GM10248 (cell line): ENCODE results near the gene EPHB6.

Experiments
- CTCF ChIA-PET: fragments of 300-600 bp; sonication (Branson Sonifier 250); formaldehyde crosslinking; extraction: SDS; loops from one replicate; lab custom pipeline; 2021; ENCODE audit warnings: antibody characterized with exemption; lab: Yijun Ruan, JAX
- POLR2A ChIA-PET: fragments of 350-650 bp; sonication (Branson Sonifier 250); formaldehyde crosslinking; extraction: SDS; loops from one replicate; lab custom pipeline; 2020; ENCODE audit warnings: antibody characterized with exemption; lab: Yijun Ruan, JAX
- DNase-seq: peaks from one replicate; pipeline ENCODE4 v3.0.0; 2012; ENCODE audit errors: extremely low spot score
- TF ChIP-seq, protein P1 (sequence below): IDR thresholded peaks from 2 replicates; pipeline ENCODE4 v1.5.1; 2012; ENCODE audit warnings: mild to moderate bottlenecking, low read depth; ENCODE audit errors: extremely low read depth, missing control alignments, control extremely low read depth

EPHB6 gene

DNA sequence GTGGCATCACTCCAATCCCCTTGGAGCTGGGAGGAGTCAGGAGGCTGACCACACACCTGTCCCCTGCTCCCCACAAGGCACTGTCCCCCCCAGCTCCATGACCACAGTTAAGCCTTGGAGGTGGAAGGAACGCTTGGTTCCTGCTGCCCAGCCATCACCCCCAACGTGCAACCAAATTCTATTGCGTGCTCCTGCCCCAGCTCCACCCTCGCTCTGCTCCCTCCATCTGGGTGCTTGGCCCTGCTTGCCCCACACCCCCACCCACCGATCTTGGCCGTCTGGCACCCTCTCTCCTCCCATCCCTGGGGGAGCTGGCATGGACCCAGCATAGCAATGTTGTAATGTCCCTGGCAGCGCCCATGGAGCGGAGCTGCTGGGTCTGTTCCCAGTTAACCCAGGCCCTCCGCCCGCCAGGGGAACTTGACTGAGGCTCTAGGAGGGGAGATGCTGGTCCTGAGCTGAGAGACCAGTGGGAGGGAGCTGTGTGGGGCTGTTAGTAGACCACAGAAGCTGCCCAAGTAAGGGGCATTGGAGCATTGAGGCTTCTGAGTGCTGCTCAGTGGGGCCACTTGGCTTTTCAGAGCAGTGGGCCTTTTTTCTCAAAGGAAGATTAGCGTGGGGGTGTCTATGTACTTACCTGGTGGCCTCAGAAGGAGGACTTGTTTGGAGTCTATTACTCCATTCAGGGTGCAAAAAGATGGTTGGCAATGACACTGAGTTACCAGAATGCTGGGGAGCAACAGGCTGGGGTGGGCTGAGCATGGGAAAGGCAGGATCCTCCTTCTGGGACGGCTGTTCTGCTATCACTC is 1.1 kb downstream of the EPHB6 start:
- TF ChIP-seq, protein P1, sequence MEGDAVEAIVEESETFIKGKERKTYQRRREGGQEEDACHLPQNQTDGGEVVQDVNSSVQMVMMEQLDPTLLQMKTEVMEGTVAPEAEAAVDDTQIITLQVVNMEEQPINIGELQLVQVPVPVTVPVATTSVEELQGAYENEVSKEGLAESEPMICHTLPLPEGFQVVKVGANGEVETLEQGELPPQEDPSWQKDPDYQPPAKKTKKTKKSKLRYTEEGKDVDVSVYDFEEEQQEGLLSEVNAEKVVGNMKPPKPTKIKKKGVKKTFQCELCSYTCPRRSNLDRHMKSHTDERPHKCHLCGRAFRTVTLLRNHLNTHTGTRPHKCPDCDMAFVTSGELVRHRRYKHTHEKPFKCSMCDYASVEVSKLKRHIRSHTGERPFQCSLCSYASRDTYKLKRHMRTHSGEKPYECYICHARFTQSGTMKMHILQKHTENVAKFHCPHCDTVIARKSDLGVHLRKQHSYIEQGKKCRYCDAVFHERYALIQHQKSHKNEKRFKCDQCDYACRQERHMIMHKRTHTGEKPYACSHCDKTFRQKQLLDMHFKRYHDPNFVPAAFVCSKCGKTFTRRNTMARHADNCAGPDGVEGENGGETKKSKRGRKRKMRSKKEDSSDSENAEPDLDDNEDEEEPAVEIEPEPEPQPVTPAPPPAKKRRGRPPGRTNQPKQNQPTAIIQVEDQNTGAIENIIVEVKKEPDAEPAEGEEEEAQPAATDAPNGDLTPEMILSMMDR, result no peak
- DNase-seq, result no peak
- ChIA-PET CTCF (interaction anchor here (0.8 to 5.3 kb wide), 10 partner anchors 9 to 360 kb away, joined by 3 to 28 read pairs (median 5); no protein-coding TSS in a partner anchor), POLR2A (no interaction called here)

DNA sequence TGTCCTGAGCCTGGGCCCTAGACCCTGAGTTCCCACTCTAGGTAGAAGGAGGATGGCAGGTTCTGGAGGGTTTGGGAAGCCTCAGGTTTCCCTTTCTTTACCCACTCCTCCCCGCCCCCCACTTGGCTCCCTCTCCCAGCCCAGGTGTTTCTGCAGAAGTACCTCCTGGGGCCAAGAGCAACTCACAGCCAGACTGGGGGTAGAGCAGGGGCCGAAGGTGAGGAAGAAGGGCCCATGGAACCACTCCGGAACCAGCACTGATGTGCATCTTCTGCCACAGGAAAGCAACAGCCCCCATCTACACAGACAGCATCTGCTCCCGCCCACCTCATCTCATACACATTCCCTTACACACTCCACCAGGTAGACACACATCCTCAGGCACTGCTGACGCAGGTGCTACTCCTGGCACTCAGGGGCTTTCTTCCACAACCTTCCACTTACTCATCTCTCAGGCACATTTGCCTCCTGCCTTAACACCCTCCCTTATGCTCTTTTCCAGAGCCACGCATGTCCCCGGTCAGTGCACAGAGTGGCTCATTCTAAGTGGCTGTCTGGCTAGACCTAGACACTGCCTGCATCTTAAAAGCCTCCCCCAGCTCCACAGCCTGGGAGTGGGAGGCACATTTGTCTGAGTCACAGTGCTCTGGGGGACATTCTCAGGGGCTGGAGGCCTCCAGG is 1.8 kb downstream of the EPHB6 start:
- no peak for DNase-seq
- TF ChIP-seq, protein P1, result no peak
- CTCF ChIA-PET, result interaction anchor here (1.4 to 5.3 kb wide), 7 partner anchors 8 to 359 kb away, joined by 4 to 28 read pairs (median 6); no protein-coding TSS in a partner anchor
- POLR2A ChIA-PET, result no interaction called here

DNA sequence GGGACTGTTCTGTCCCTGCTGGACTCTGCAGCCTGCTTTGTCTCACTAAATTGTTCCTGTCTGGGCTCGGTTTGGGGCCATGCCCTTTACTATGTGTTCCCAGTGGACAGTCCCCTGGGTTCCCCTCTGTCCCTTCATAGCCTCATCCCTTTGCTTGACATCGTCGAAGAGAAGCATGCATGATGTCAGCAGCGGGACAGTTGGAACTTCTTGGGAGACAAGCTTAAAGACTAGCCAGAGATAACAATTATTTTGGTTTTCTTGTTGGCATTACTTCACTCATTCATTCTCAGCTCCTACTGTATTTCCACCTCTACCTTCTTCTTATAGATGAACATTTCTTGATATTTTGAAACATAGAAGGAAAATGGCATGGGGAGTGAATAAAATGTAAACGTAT is 2.7 kb downstream of the EPHB6 start:
- no peak for DNase-seq
- CTCF ChIA-PET, result interaction anchor here (1.3 to 5.3 kb wide), 3 partner anchors 10 to 23 kb away, joined by 3 to 24 read pairs (median 3); no protein-coding TSS in a partner anchor
- TF ChIP-seq, protein P1, result no peak
- POLR2A ChIA-PET, result no interaction called here

GRCh38 chr7:142859411-142859810 is 4.5 kb downstream of the EPHB6 start:
- POLR2A ChIA-PET, result no interaction called here
- CTCF ChIA-PET, result interaction anchor here (1.3 to 2.1 kb wide), 3 partner anchors 14 to 323 kb away, joined by 3 to 8 read pairs (median 4); no protein-coding TSS in a partner anchor
- no peak for DNase-seq
- TF ChIP-seq, protein P1, result no peak

GRCh38 chr7:142859829-142860228 is 5.0 kb downstream of the EPHB6 start:
- no peak for DNase-seq
- TF ChIP-seq, protein P1, result no peak
- CTCF ChIA-PET, result interaction anchor here (0.9 to 2.1 kb wide), 4 partner anchors 13 to 324 kb away, joined by 3 to 8 read pairs (median 4); no protein-coding TSS in a partner anchor
- POLR2A ChIA-PET, result no interaction called here

DNA sequence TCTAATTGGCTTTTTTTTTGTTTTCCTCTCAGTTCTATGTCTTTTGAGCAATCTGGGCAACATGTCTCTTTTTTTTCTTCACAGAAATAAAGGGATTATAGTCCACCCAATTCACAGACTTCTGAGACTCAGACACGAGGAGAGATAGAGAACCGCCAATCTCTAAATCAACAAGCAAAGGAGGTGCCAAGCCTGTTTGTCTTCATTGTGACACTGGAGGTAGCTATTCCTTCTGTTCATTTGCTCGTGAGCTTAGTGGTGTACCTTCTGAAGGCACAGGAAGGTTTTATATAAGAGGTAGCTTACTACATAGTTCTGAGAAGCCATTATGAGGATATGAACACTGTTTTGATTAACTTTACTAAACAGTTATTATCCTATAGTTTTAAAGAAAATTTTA is 6.1 kb downstream of the EPHB6 start:
- no peak for DNase-seq
- ChIA-PET CTCF (interaction anchor here (0.9 to 2.1 kb wide), 4 partner anchors 12 to 142 kb away, joined by 3 to 8 read pairs (median 4); no protein-coding TSS in a partner anchor), POLR2A (no interaction called here)
- TF ChIP-seq, protein P1, result no peak
